GM12801 (cell line): ENCODE data around the gene ITGAE.

Source experiments
- TF ChIP-seq, protein P1 (sequence below): IDR thresholded peaks from one replicate; pipeline ENCODE4 v1.5.1; 2011; ENCODE audit warnings: control low read depth; ENCODE audit not compliant: insufficient read length; ENCODE audit errors: extremely low read depth

The ITGAE gene

GRCh38 chr17:3843935-3844516 lies 43.0 kb upstream of the ITGAE start:
- TF ChIP-seq, protein P1, sequence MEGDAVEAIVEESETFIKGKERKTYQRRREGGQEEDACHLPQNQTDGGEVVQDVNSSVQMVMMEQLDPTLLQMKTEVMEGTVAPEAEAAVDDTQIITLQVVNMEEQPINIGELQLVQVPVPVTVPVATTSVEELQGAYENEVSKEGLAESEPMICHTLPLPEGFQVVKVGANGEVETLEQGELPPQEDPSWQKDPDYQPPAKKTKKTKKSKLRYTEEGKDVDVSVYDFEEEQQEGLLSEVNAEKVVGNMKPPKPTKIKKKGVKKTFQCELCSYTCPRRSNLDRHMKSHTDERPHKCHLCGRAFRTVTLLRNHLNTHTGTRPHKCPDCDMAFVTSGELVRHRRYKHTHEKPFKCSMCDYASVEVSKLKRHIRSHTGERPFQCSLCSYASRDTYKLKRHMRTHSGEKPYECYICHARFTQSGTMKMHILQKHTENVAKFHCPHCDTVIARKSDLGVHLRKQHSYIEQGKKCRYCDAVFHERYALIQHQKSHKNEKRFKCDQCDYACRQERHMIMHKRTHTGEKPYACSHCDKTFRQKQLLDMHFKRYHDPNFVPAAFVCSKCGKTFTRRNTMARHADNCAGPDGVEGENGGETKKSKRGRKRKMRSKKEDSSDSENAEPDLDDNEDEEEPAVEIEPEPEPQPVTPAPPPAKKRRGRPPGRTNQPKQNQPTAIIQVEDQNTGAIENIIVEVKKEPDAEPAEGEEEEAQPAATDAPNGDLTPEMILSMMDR: no peak

- TF ChIP-seq, protein P1: no peak
Observed at GRCh38 chr17:3838206-3838605, 37.2 kb upstream of the ITGAE start.

GRCh38 chr17:3836551-3836950 lies 35.6 kb upstream of the ITGAE start:
- TF ChIP-seq, protein P1: no peak

- TF ChIP-seq, protein P1: no peak
Observed at GRCh38 chr17:3835410-3836229, 34.6 kb upstream of the ITGAE start.

- TF ChIP-seq, protein P1: no peak
Observed at GRCh38 chr17:3834811-3835210, 33.8 kb upstream of the ITGAE start.

DNA sequence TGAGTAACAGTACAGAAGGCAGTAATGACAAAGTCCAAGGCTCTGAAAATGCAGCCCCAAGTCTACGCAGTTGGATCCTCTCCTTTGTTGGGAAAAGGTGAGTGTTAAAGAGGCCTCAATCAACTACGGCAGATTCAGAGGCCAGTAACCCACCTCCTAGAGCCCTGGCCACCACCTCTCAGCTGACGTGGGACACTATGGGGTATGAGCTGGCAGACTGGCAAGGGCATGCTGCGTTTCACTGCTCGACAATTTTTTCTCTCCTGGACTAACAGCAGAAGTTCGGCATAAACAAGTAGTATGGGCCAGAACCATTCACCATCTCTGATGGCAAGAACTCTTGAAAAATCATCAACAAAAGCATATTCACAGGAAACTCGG lies 27.9 kb upstream of the ITGAE start:
- TF ChIP-seq, protein P1: no peak

- TF ChIP-seq, protein P1: no peak
Observed at GRCh38 chr17:3828151-3828851, 27.3 kb upstream of the ITGAE start.
